Gastroesophageal sphincter (tissue), 3 donors: ENCODE measurements around the gene DPP6.

ENCODE experiments used
- CTCF ChIP-seq, 4 experiments: fragments of 200-600 bp in 2 of 4; fragments of 450-650 bp in 2 of 4; sonication (generic) in 1 of 4; IDR thresholded peaks; one replicate each; pipeline ENCODE4 v1.5.1; 2017 to 2019; ENCODE audit warnings: antibody characterized with exemption in 4 of 4, mild to moderate bottlenecking in 2 of 4, moderate library complexity in 2 of 4
- POLR2A ChIP-seq, 2 donors: fragments of 450-650 bp; IDR thresholded peaks; one replicate each; pipeline ENCODE4 v1.6.1; 2017; ENCODE audit warnings: antibody characterized with exemption in 2 of 2, mild to moderate bottlenecking in 2 of 2, moderate library complexity in 1 of 2
- POLR2AphosphoS5 ChIP-seq: sonication (generic); formaldehyde crosslinking; IDR thresholded peaks from one replicate; pipeline ENCODE4 v1.6.1; 2017; ENCODE audit warnings: antibody characterized with exemption

GRCh38 chr7:154440058-154440457, 387.9 kb downstream of the DPP6 start:
- TF ChIP-seq CTCF (IDR thresholded peaks at IDR 0.05): no peak
- TF ChIP-seq POLR2A (IDR thresholded peaks at IDR 0.05): no peak
- TF ChIP-seq POLR2AphosphoS5: no peak
